ENCODE data around the gene AKR1E2. TPM values are rescaled to one million over a fixed set of nuclear protein-coding genes. Genes with fewer than 3 reads are reported as not detected.

The AKR1E2 gene
- total RNA-seq, 1 donor from 2014 or later = 7.6 TPM

GRCh38 chr10:4838743-4839142 is 12.7 kb downstream of the AKR1E2 start:
- intact Hi-C loops (cut with DNase I) = loop anchor here (10.0 kb wide), 1 partner anchor 786 kb away; no protein-coding TSS in a partner anchor
- no peak for DNase-seq (ENCODE audit: low spot score)

GRCh38 chr10:4839353-4839752 is 13.3 kb downstream of the AKR1E2 start:
- DNase-seq (ENCODE audit: low spot score) = no peak
- intact Hi-C loops (cut with DNase I) = loop anchor here (10.0 kb wide), 1 partner anchor 785 kb away; no protein-coding TSS in a partner anchor

GRCh38 chr10:4840151-4840550 is 14.1 kb downstream of the AKR1E2 start:
- intact Hi-C loops (cut with DNase I) = loop anchor here (10.0 kb wide), 2 partner anchors 545 to 575 kb away; partner anchors contain the start of gene NET1
- no peak for DNase-seq (ENCODE audit: low spot score)

GRCh38 chr10:4843525-4844180 is 17.6 kb downstream of the AKR1E2 start:
- DNase-seq (ENCODE audit: low spot score) = no peak
- intact Hi-C loops (cut with DNase I) = loop anchor here (10.0 kb wide), 2 partner anchors 541 to 571 kb away; partner anchors contain the start of gene NET1

- intact Hi-C loops (cut with DNase I) = loop anchor here (5.0 to 10.0 kb wide), 3 partner anchors 540 to 587 kb away; partner anchors contain the start of gene NET1
- DNase-seq (ENCODE audit: low spot score) = no peak
These were observed 18.9 kb downstream of the AKR1E2 start for GRCh38 chr10:4844864-4845263.

- intact Hi-C loops (cut with DNase I) = loop anchor here (5.0 to 10.0 kb wide), 3 partner anchors 539 to 587 kb away; partner anchors contain the start of gene NET1
- DNase-seq (ENCODE audit: low spot score) = no peak
These were observed 19.8 kb downstream of the AKR1E2 start for GRCh38 chr10:4845766-4846165.

GRCh38 chr10:4846775-4847174 is 20.8 kb downstream of the AKR1E2 start:
- intact Hi-C loops (cut with DNase I) = loop anchor here (5.0 to 10.0 kb wide), 3 partner anchors 538 to 586 kb away; partner anchors contain the start of gene NET1
- no peak for DNase-seq (ENCODE audit: low spot score)

- DNase-seq (ENCODE audit: low spot score) = no peak
- intact Hi-C loops (cut with DNase I) = loop anchor here (2.0 to 10.0 kb wide), 4 partner anchors 435 to 585 kb away; partner anchors contain the start of gene NET1
These were observed 21.8 kb downstream of the AKR1E2 start for GRCh38 chr10:4847561-4848355.

- DNase-seq (ENCODE audit: low spot score) = no peak
- intact Hi-C loops (cut with DNase I) = loop anchor here (2.0 to 10.0 kb wide), 4 partner anchors 434 to 584 kb away; partner anchors contain the start of gene NET1
These were observed 22.5 kb downstream of the AKR1E2 start for GRCh38 chr10:4848356-4849041.

GRCh38 chr10:4849042-4849402 is 23.0 kb downstream of the AKR1E2 start:
- intact Hi-C loops (cut with DNase I) = loop anchor here (2.0 to 10.0 kb wide), 4 partner anchors 434 to 583 kb away; partner anchors contain the start of gene NET1
- DNase-seq (ENCODE audit: low spot score) = no peak

GRCh38 chr10:4849555-4850242 is 23.7 kb downstream of the AKR1E2 start:
- DNase-seq (ENCODE audit: low spot score) = peak; percentile 90
- intact Hi-C loops (cut with DNase I) = loop anchor here (2.0 to 10.0 kb wide), 6 partner anchors 98 to 583 kb away; partner anchors contain the start of gene NET1

GRCh38 chr10:4850397-4850796 is 24.4 kb downstream of the AKR1E2 start:
- intact Hi-C loops (cut with DNase I) = loop anchor here (5.0 kb wide), 2 partner anchors 97 to 132 kb away; no protein-coding TSS in a partner anchor
- DNase-seq (ENCODE audit: low spot score) = no peak

- no peak for DNase-seq (ENCODE audit: low spot score)
- intact Hi-C loops (cut with DNase I) = loop anchor here (1.0 to 5.0 kb wide), 3 partner anchors 96 to 243 kb away; partner anchors contain the start of gene AKR1C3
These were observed 25.2 kb downstream of the AKR1E2 start for GRCh38 chr10:4851176-4851575.

GRCh38 chr10:4851846-4852245 is 25.8 kb downstream of the AKR1E2 start:
- intact Hi-C loops (cut with DNase I) = loop anchor here (1.0 to 5.0 kb wide), 3 partner anchors 95 to 242 kb away; partner anchors contain the start of gene AKR1C3
- no peak for DNase-seq (ENCODE audit: low spot score)

GRCh38 chr10:4865945-4866661 is 40.1 kb downstream of the AKR1E2 start:
- no peak for DNase-seq (ENCODE audit: low spot score)
- intact Hi-C loops (cut with DNase I) = no loop called here

- intact Hi-C loops (cut with DNase I) = no loop called here
These were observed 41.1 kb downstream of the AKR1E2 start for GRCh38 chr10:4867109-4867519.

GRCh38 chr10:4867520-4868356 is 41.7 kb downstream of the AKR1E2 start:
- no peak for DNase-seq (ENCODE audit: low spot score)
- intact Hi-C loops (cut with DNase I) = no loop called here

More at GRCh38 chr10:4867109-4867519, 41.1 kb downstream of the AKR1E2 start:
- no peak for DNase-seq (ENCODE audit: low spot score)

Measured in cardiac septum (tissue), 1 donor.